ENCODE measurements around the gene KCNIP3.

GRCh38 chr2:95344215-95344583 lies 47.1 kb downstream of the KCNIP3 start:
- TF ChIP-seq ZNF311 (tag by site-specific recombination; IDR thresholded peaks at IDR 0.05; ENCODE audit: borderline replicate concordance), result no peak
- TF ChIP-seq CTCF (tag by site-specific recombination; IDR thresholded peaks at IDR 0.05), result no peak
- no peak for TF ChIP-seq ZNF211 (tag by site-specific recombination; IDR thresholded peaks at IDR 0.05; ENCODE audit: low read depth)
- TF ChIP-seq, protein P1, sequence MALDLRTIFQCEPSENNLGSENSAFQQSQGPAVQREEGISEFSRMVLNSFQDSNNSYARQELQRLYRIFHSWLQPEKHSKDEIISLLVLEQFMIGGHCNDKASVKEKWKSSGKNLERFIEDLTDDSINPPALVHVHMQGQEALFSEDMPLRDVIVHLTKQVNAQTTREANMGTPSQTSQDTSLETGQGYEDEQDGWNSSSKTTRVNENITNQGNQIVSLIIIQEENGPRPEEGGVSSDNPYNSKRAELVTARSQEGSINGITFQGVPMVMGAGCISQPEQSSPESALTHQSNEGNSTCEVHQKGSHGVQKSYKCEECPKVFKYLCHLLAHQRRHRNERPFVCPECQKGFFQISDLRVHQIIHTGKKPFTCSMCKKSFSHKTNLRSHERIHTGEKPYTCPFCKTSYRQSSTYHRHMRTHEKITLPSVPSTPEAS (tag by site-specific recombination; IDR thresholded peaks at IDR 0.05), result no peak
- TF ChIP-seq YY1 (tag by site-specific recombination; IDR thresholded peaks at IDR 0.05), result no peak
- TF ChIP-seq GFI1B (tag by site-specific recombination; IDR thresholded peaks at IDR 0.05), result no peak
- no peak for TF ChIP-seq ZNF629 (tag by site-specific recombination; IDR thresholded peaks at IDR 0.05)
- TF ChIP-seq, protein P2, sequence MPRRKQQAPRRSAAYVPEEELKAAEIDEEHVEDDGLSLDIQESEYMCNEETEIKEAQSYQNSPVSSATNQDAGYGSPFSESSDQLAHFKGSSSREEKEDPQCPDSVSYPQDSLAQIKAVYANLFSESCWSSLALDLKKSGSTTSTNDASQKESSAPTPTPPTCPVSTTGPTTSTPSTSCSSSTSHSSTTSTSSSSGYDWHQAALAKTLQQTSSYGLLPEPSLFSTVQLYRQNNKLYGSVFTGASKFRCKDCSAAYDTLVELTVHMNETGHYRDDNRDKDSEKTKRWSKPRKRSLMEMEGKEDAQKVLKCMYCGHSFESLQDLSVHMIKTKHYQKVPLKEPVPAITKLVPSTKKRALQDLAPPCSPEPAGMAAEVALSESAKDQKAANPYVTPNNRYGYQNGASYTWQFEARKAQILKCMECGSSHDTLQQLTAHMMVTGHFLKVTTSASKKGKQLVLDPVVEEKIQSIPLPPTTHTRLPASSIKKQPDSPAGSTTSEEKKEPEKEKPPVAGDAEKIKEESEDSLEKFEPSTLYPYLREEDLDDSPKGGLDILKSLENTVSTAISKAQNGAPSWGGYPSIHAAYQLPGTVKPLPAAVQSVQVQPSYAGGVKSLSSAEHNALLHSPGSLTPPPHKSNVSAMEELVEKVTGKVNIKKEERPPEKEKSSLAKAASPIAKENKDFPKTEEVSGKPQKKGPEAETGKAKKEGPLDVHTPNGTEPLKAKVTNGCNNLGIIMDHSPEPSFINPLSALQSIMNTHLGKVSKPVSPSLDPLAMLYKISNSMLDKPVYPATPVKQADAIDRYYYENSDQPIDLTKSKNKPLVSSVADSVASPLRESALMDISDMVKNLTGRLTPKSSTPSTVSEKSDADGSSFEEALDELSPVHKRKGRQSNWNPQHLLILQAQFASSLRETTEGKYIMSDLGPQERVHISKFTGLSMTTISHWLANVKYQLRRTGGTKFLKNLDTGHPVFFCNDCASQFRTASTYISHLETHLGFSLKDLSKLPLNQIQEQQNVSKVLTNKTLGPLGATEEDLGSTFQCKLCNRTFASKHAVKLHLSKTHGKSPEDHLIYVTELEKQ (tag by site-specific recombination; IDR thresholded peaks at IDR 0.05; ENCODE audit: borderline replicate concordance), result no peak
- TF ChIP-seq ZNF621 (tag by site-specific recombination; IDR thresholded peaks at IDR 0.05), result no peak
- TF ChIP-seq ZFP41 (tag by site-specific recombination; IDR thresholded peaks at IDR 0.05; ENCODE audit: borderline replicate concordance), result no peak
